ENCODE results near the gene CEACAM16.
"Not testable (repeated sequence)": the region's sequence is repeated elsewhere in the genome, so short reads cannot be mapped to it uniquely, and the experiment has no call there.

Gene CEACAM16

GRCh38 chr19:44704982-44705381 is 6.0 kb downstream of the CEACAM16 start:
- no peak for DNase-seq

- no peak for DNase-seq
These were observed 6.6 kb downstream of the CEACAM16 start for GRCh38 chr19:44705502-44706010.

GRCh38 chr19:44706506-44707236 is 7.7 kb downstream of the CEACAM16 start:
- no peak for DNase-seq

GRCh38 chr19:44707794-44708193 is 8.8 kb downstream of the CEACAM16 start:
- DNase-seq = no peak

GRCh38 chr19:44708940-44709339 is 10.0 kb downstream of the CEACAM16 start:
- no peak for DNase-seq

GRCh38 chr19:44709434-44710266 is 10.7 kb downstream of the CEACAM16 start:
- not testable (repeated sequence) for DNase-seq

- DNase-seq = no peak
These were observed 11.5 kb downstream of the CEACAM16 start for GRCh38 chr19:44710483-44710882.

- DNase-seq = no peak
These were observed 14.0 kb downstream of the CEACAM16 start for GRCh38 chr19:44712864-44713515.

- DNase-seq = no peak
These were observed 15.7 kb downstream of the CEACAM16 start for GRCh38 chr19:44714597-44715169.

- DNase-seq = no peak
These were observed 18.7 kb downstream of the CEACAM16 start for GRCh38 chr19:44717603-44718002.

GRCh38 chr19:44718441-44719261 is 19.7 kb downstream of the CEACAM16 start:
- no peak for DNase-seq

GRCh38 chr19:44719262-44719701 is 20.3 kb downstream of the CEACAM16 start:
- DNase-seq = no peak

- not testable (repeated sequence) for DNase-seq
These were observed 21.4 kb downstream of the CEACAM16 start for GRCh38 chr19:44720396-44720795.

GRCh38 chr19:44720945-44721344 is 22.0 kb downstream of the CEACAM16 start:
- DNase-seq = no peak

- not testable (repeated sequence) for DNase-seq
These were observed 22.4 kb downstream of the CEACAM16 start for GRCh38 chr19:44721369-44721768.

- no peak for DNase-seq
These were observed 23.5 kb downstream of the CEACAM16 start for GRCh38 chr19:44722131-44723121.

GRCh38 chr19:44723299-44723951 is 24.5 kb downstream of the CEACAM16 start:
- DNase-seq = no peak

- DNase-seq = peak; percentile 75
These were observed 25.0 kb downstream of the CEACAM16 start for GRCh38 chr19:44723952-44724319.

- DNase-seq = no peak
These were observed 26.3 kb downstream of the CEACAM16 start for GRCh38 chr19:44725251-44725650.

GRCh38 chr19:44725684-44726083 is 26.7 kb downstream of the CEACAM16 start:
- DNase-seq = no peak

All from activated CD4-positive, alpha-beta T cell treated with anti-CD3 and anti-CD28 coated beads, Interleukin-2, amount 50 U/mL, for 1 hour (primary cell).